ENCODE measurements around the gene AREG.

The AREG gene

DNA sequence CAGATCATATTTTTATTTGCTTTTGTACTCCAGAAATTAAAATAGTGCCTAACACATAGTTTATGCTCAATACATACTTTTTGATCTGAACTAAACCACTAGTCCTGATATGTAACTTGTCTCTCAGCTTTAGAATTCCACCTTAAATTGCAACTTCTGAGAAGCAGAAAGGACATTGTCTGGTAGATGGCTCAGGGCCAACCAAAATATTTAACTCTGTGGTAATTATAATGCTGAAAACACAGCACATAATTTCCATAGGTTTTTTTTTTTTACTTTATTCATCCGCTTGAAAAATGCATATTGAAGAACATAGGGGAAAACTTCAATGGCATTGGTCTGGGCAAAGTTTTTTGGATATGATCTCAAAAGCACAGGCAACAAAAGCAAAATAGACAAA lies 59.3 kb downstream of the AREG start:
- DNase-seq (ENCODE audit: low read depth, low spot score), result no peak

All from activated naive CD8-positive, alpha-beta T cell treated with anti-CD3 and anti-CD28 coated beads, Interleukin-2, amount 50 U/mL, for 16 hours (primary cell).